ENCODE measurements around the gene PCSK1.

DNA sequence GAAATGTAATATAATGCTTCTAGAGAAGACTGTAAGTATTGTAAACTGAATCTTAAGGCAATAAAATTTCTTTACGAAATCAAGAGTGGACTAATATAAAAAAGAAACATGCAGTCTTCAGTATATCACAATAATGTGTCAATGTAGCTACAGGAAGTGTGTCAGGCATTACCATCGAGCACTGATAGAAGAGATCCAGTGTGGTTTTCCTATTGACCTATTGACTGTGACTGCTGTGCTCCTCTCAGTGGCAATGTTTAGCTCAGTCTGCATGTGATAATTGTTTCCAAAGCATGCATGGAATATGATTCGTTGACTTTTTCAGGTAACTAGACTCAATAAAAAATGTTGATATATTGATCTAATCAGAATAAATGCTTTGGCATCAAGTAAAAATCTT, 20.3 kb upstream of the PCSK1 start:
- TF ChIP-seq CTCF (IDR thresholded peaks at IDR 0.05) (no peak), REST (IDR thresholded peaks at IDR 0.05; ENCODE audit: insufficient read depth in 1 of 2, low read depth in 2 of 2, low read length in 1 of 2) (no peak), SIN3A (IDR thresholded peaks at IDR 0.05; ENCODE audit: borderline replicate concordance, insufficient read depth, low read depth, low read length) (no peak), POLR2AphosphoS5 (IDR thresholded peaks at IDR 0.05; ENCODE audit: low read depth, low read length) (no peak), TCF7L2 (IDR thresholded peaks at IDR 0.05; ENCODE audit: low read depth, low read length) (no peak)

Data from Panc1 (cell line).